Right renal pelvis (tissue), 4 donors: ENCODE results near the gene GATM. TPM values are rescaled to one million over a fixed set of nuclear protein-coding genes. Genes with fewer than 3 reads are reported as not detected.
"Not testable (repeated sequence)": the region's sequence is repeated elsewhere in the genome, so short reads cannot be mapped to it uniquely, and the experiment has no call there.

Experiments
- DNase-seq, 4 donors: peaks; one replicate each; pipeline ENCODE4 v3.0.0-alpha.2; 2013; ENCODE audit warnings: low read depth in 4 of 4, low spot score in 3 of 4, missing footprints in 1 of 4
- polyA plus RNA-seq, 4 donors: library from polyadenylated mRNA; unstranded; fragments of 120-200 nt; gene quantifications; one replicate each; pipeline ENCODE4 v1.2.1, GENCODE V29; 2013; ENCODE audit not compliant: insufficient read length in 4 of 4

Gene GATM
- polyA plus RNA-seq, 4 donors: 218 to 304 (median 259) TPM

- no peak for DNase-seq
These were observed 13.6 kb upstream of the GATM start for GRCh38 chr15:45391746-45392583.

GRCh38 chr15:45389351-45389750 is 11.0 kb upstream of the GATM start:
- no peak for DNase-seq

GRCh38 chr15:45387380-45388007 is 9.2 kb upstream of the GATM start:
- DNase-seq: no peak

- no peak for DNase-seq
These were observed 8.6 kb upstream of the GATM start for GRCh38 chr15:45386974-45387373.

GRCh38 chr15:45386420-45386819 is 8.1 kb upstream of the GATM start:
- no peak for DNase-seq

- no peak for DNase-seq
These were observed 7.2 kb upstream of the GATM start for GRCh38 chr15:45385590-45385989.

GRCh38 chr15:45384700-45385099 is 6.4 kb upstream of the GATM start:
- DNase-seq: no peak

- DNase-seq: no peak
These were observed 544 bp upstream of the GATM start for GRCh38 chr15:45378913-45379262.

- DNase-seq: no peak
These were observed 665 bp downstream of the GATM start for GRCh38 chr15:45377609-45378148.

- DNase-seq: no peak
These were observed 1.3 kb downstream of the GATM start for GRCh38 chr15:45376967-45377608.

GRCh38 chr15:45376300-45376928 is 1.9 kb downstream of the GATM start:
- DNase-seq: no peak

- DNase-seq: no peak
These were observed 2.5 kb downstream of the GATM start for GRCh38 chr15:45375836-45376235.

- DNase-seq: no peak
These were observed 4.4 kb downstream of the GATM start for GRCh38 chr15:45373976-45374375.

- no peak for DNase-seq
These were observed 6.0 kb downstream of the GATM start for GRCh38 chr15:45372041-45372995.

GRCh38 chr15:45371546-45371945 is 6.8 kb downstream of the GATM start:
- no peak for DNase-seq

- DNase-seq: not testable (repeated sequence)
These were observed 8.3 kb downstream of the GATM start for GRCh38 chr15:45370042-45370441.

GRCh38 chr15:45367222-45367621 is 11.1 kb downstream of the GATM start:
- DNase-seq: not testable (repeated sequence)

GRCh38 chr15:45364271-45364670 is 14.1 kb downstream of the GATM start:
- DNase-seq: no peak

GRCh38 chr15:45363801-45364200 is 14.5 kb downstream of the GATM start:
- DNase-seq: no peak

GRCh38 chr15:45363334-45363733 is 15.0 kb downstream of the GATM start:
- DNase-seq: no peak
